Fibroblast of lung (primary cell): Measurements from ENCODE around the gene MAPKBP1.

ENCODE experiments used
- EZH2 ChIP-seq: IDR thresholded peaks from 2 replicates; pipeline ENCODE4 v1.5.1; 2012; ENCODE audit warnings: low read length, control low read depth, mild to moderate bottlenecking; ENCODE audit errors: missing control alignments
- TF ChIP-seq, protein P1 (sequence below), 2 donors: IDR thresholded peaks in 1 of 2; conservative IDR thresholded peaks in 1 of 2; 1 replicate in 1 of 2; 2 replicates in 1 of 2; pipeline ENCODE4 v1.5.1; 2011 to 2012; ENCODE audit warnings: low read length in 2 of 2, control low read depth in 1 of 2, inconsistent platforms in 1 of 2, low read depth in 1 of 2, mild to moderate bottlenecking in 1 of 2

DNA sequence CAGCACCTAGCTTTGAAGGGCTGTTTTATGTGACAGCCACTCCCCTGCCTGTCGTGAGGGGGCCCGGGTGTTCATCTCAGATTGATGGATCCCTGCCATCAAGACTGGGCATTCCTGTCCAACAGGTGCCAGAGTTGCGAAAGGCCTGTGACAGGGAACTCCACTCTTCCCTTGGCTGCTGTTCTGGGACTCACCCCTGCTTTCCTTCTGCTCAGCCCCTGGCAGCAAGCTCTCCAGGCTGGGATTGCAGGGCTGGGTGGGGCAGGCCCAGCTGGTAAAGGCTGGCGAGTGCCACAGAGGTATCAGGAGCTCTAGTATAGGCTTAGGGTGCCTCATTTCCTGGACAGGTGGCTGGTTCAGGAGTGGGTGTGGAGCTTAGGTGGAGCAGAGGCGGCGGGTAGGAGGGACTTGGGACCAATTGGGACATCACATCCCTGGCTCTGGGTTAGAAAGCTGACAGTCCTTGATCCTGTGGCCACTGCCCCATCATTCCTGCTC, 64.2 kb downstream of the MAPKBP1 start, which contains the start of gene PLA2G4B:
- TF ChIP-seq, protein P1, sequence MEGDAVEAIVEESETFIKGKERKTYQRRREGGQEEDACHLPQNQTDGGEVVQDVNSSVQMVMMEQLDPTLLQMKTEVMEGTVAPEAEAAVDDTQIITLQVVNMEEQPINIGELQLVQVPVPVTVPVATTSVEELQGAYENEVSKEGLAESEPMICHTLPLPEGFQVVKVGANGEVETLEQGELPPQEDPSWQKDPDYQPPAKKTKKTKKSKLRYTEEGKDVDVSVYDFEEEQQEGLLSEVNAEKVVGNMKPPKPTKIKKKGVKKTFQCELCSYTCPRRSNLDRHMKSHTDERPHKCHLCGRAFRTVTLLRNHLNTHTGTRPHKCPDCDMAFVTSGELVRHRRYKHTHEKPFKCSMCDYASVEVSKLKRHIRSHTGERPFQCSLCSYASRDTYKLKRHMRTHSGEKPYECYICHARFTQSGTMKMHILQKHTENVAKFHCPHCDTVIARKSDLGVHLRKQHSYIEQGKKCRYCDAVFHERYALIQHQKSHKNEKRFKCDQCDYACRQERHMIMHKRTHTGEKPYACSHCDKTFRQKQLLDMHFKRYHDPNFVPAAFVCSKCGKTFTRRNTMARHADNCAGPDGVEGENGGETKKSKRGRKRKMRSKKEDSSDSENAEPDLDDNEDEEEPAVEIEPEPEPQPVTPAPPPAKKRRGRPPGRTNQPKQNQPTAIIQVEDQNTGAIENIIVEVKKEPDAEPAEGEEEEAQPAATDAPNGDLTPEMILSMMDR (conservative IDR thresholded peaks at IDR 0.05 in 1 of 2, IDR thresholded peaks at IDR 0.05 in 1 of 2; ENCODE audit: low read depth in 1 of 2, low read length in 2 of 2), result no peak
- TF ChIP-seq EZH2, result no peak
